ENCODE data around the gene DNAJC18.

The DNAJC18 gene

GRCh38 chr5:139360384-139360783 is 78.9 kb downstream of the DNAJC18 start:
- no peak for DNase-seq
